A549 (cell line): ENCODE data around the gene ABCC3. TPM values are rescaled to one million over a fixed set of nuclear protein-coding genes. Genes with fewer than 3 reads are reported as not detected.

Source experiments
- ATOH8 ChIP-seq: fragments of 250-450 bp; sonication (Bioruptor Pico); IDR thresholded peaks from 2 replicates; pipeline ENCODE4 v1.5.0; 2020; ENCODE audit warnings: low read depth, mild to moderate bottlenecking, moderate library complexity
- BCL3 ChIP-seq: fragments of >200 bp; sonication (Bioruptor Twin); formaldehyde crosslinking; IDR thresholded peaks from 3 replicates; pipeline ENCODE4 v1.6.1; 2016
- BHLHE40 ChIP-seq: IDR thresholded peaks from 2 replicates; pipeline ENCODE4 v1.6.1; 2012; ENCODE audit warnings: low read depth, low read length, inconsistent platforms
- CBX2 ChIP-seq: fragments of 200-600 bp; sonication (generic); IDR thresholded peaks from 2 replicates; pipeline ENCODE4 v1.6.1; 2016; ENCODE audit warnings: low read depth, mild to moderate bottlenecking, borderline replicate concordance
- CBX8 ChIP-seq: fragments of 200-600 bp; sonication (generic); IDR thresholded peaks from 2 replicates; pipeline ENCODE4 v1.6.1; 2016
- CEBPB ChIP-seq, 2 experiments: fragments of >200 bp in 1 of 2; sonication (Bioruptor Twin) in 1 of 2; formaldehyde crosslinking in 1 of 2; IDR thresholded peaks; 2 replicates each; pipeline ENCODE4 v1.6.1; 2012 to 2016
- EHF ChIP-seq: fragments of 250-450 bp; sonication (Bioruptor Pico); IDR thresholded peaks from 2 replicates; pipeline ENCODE4 v1.5.0; 2020; ENCODE audit warnings: mild to moderate bottlenecking
- FOXS1 ChIP-seq: fragments of 250-450 bp; sonication (Bioruptor Pico); IDR thresholded peaks from 2 replicates; pipeline ENCODE4 v1.5.0; 2020; ENCODE audit warnings: mild to moderate bottlenecking, moderate library complexity
- GATA3 ChIP-seq: IDR thresholded peaks from 2 replicates; pipeline ENCODE4 v1.6.1; 2012; ENCODE audit warnings: borderline replicate concordance
- HMGXB4 ChIP-seq: fragments of 250-450 bp; sonication (Bioruptor Pico); IDR thresholded peaks from 2 replicates; pipeline ENCODE4 v1.5.0; 2021; ENCODE audit warnings: mild to moderate bottlenecking, moderate library complexity, borderline replicate concordance
- HOXA7 ChIP-seq: fragments of 250-450 bp; sonication (Bioruptor Pico); IDR thresholded peaks from 2 replicates; pipeline ENCODE4 v1.5.0; 2020; ENCODE audit warnings: mild to moderate bottlenecking, moderate library complexity
- HOXB13 ChIP-seq: fragments of 250-450 bp; sonication (Bioruptor Pico); IDR thresholded peaks from 2 replicates; pipeline ENCODE4 v1.5.0; 2020; ENCODE audit warnings: low read depth, mild to moderate bottlenecking, moderate library complexity
- HOXB5 ChIP-seq: fragments of 250-450 bp; sonication (Bioruptor Pico); IDR thresholded peaks from 2 replicates; pipeline ENCODE4 v1.5.0; 2020; ENCODE audit warnings: mild to moderate bottlenecking, moderate library complexity
- JUNB ChIP-seq: fragments of >200 bp; sonication (Bioruptor Twin); formaldehyde crosslinking; IDR thresholded peaks from 2 replicates; pipeline ENCODE4 v1.6.1; 2016
- KDM5A ChIP-seq: fragments of 200-600 bp; sonication (generic); IDR thresholded peaks from 2 replicates; pipeline ENCODE4 v1.6.1; 2016; ENCODE audit warnings: antibody characterized with exemption, mild to moderate bottlenecking
- MAFK ChIP-seq: fragments of 450-650 bp; IDR thresholded peaks from 2 replicates; pipeline ENCODE4 v1.6.1; 2014; ENCODE audit not compliant: partially characterized antibody
- MAZ ChIP-seq: fragments of 150-350 bp; IDR thresholded peaks from 2 replicates; pipeline ENCODE4 v1.6.1; 2014; ENCODE audit warnings: antibody characterized with exemption, low read depth, low read length, borderline replicate concordance
- PBX3 ChIP-seq: IDR thresholded peaks from 2 replicates; pipeline ENCODE4 v1.6.1; 2012
- PHF8 ChIP-seq: fragments of 200-600 bp; sonication (generic); IDR thresholded peaks from 2 replicates; pipeline ENCODE4 v1.6.1; 2016; ENCODE audit warnings: low read depth, mild to moderate bottlenecking, antibody characterized with exemption, moderate library complexity, borderline replicate concordance
- RAD21 ChIP-seq, 2 experiments: fragments of >200 bp in 1 of 2; sonication (Bioruptor Twin) in 1 of 2; formaldehyde crosslinking in 1 of 2; IDR thresholded peaks in 1 of 2; conservative IDR thresholded peaks in 1 of 2; 2 replicates in 1 of 2; 3 replicates in 1 of 2; pipeline ENCODE4 v1.6.1; 2012 to 2018; ENCODE audit warnings: inconsistent platforms in 1 of 2
- REST ChIP-seq: fragments of 200-600 bp; sonication (generic); IDR thresholded peaks from 2 replicates; pipeline ENCODE4 v1.6.1; 2016; ENCODE audit warnings: antibody characterized with exemption, mild to moderate bottlenecking, moderate library complexity
- RFX5 ChIP-seq: fragments of 450-650 bp; IDR thresholded peaks from 2 replicates; pipeline ENCODE4 v1.7.1; 2014; ENCODE audit warnings: antibody characterized with exemption, mild to moderate bottlenecking, moderate library complexity
- SMC3 ChIP-seq: fragments of >200 bp; sonication (Bioruptor Twin); formaldehyde crosslinking; IDR thresholded peaks from 3 replicates; pipeline ENCODE4 v1.6.1; 2018; ENCODE audit warnings: inconsistent platforms
- TFCP2L1 ChIP-seq: fragments of 250-450 bp; sonication (Bioruptor Pico); IDR thresholded peaks from 2 replicates; pipeline ENCODE4 v1.5.0; 2021; ENCODE audit warnings: mild to moderate bottlenecking
- USF2 ChIP-seq: fragments of 450-650 bp; IDR thresholded peaks from 2 replicates; pipeline ENCODE4 v1.6.1; 2014; ENCODE audit warnings: antibody characterized with exemption
- ZC3H11A ChIP-seq: fragments of 450-650 bp; IDR thresholded peaks from 2 replicates; pipeline ENCODE4 v1.6.1; 2014; ENCODE audit warnings: antibody characterized with exemption, mild to moderate bottlenecking
- ZNF302 ChIP-seq: fragments of 250-450 bp; sonication (Bioruptor Pico); IDR thresholded peaks from 2 replicates; pipeline ENCODE4 v1.9.0; 2021; ENCODE audit warnings: inconsistent platforms, mild to moderate bottlenecking, moderate library complexity
- polyA plus RNA-seq, 4 experiments: library from polyadenylated mRNA; depleted of rRNA in 3 of 4; stranded (reverse); fragments of >200 nt; fragmentation: RNase III in 1 of 4; extraction: RNeasy Plus Mini Kit Qiagen cat#74134 plus additional on column Dnase treatment in 1 of 4; gene quantifications; 2 replicates in 3 of 4; 3 replicates in 1 of 4; pipeline ENCODE4 v1.2.3, GENCODE V29; 2011 to 2017

Gene ABCC3
- polyA plus RNA-seq, 2 of the 4 experiments (the other 2 are of a cell fraction) = 248 to 342 TPM

GRCh38 chr17:50707289-50708049, 72.8 kb downstream of the ABCC3 start, which contains the start of gene ANKRD40 (continued):
- TF ChIP-seq JUNB (peak; percentile 58), ZNF302 (CRISPR knock-in tag) (no peak), HOXA7 (CRISPR knock-in tag) (peak; percentile 93), TFCP2L1 (CRISPR knock-in tag) (peak; percentile 82), CEBPB (IDR thresholded peaks at IDR 0.05) (peak; percentile 63 to 85), RAD21 (conservative IDR thresholded peaks at IDR 0.05 in 1 of 2, IDR thresholded peaks at IDR 0.05 in 1 of 2) (no peak), HOXB5 (CRISPR knock-in tag) (peak; percentile 83), PHF8 (peak; percentile 79), EHF (peak; percentile 87), KDM5A (peak; percentile 51; the same call in 1 of the 2 replicates), HOXB13 (CRISPR knock-in tag) (peak; percentile 68; the same call in 1 of the 2 replicates), MAFK (peak; percentile 77), HMGXB4 (peak; percentile 86), GATA3 (peak; percentile 39; the same call in 1 of the 2 replicates), SMC3 (peak; percentile 35; the same call in 2 of the 3 replicates), CBX8 (no peak), ZC3H11A (no peak), REST (no peak; the same call in 1 of the 2 replicates), MAZ (peak; percentile 92; the same call in 1 of the 2 replicates), FOXS1 (peak; percentile 82; the same call in 1 of the 2 replicates), BCL3 (peak; percentile 92), CBX2 (no peak), USF2 (peak; percentile 80), ATOH8 (CRISPR knock-in tag) (peak; percentile 90; the same call in 1 of the 2 replicates), BHLHE40 (no peak), RFX5 (peak; percentile 52; the same call in 1 of the 2 replicates), PBX3 (peak; percentile 55; the same call in 1 of the 2 replicates)
